ENCODE data around the gene RRAGC.
"Not testable (repeated sequence)": the region's sequence is repeated elsewhere in the genome, so short reads cannot be mapped to it uniquely, and the experiment has no call there.

RRAGC gene

DNA sequence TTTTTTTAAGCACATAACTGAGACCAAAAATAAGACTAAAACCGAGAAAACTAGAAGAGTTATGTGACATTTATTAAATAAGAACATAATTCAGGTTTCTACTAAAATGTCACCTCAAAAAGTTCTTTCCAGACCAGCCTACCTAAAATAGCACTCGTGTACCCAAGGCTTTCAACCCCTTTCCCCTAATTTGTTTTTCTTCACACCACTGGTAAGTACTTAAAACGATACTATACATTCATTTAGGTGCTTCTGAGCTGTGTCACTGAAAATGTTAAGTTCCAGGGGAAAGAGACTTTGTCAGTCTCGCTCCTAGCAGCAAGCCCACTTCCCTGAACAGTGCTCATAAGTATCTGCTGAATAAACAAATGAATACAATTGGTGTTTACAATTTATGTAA lies 6.8 kb downstream of the RRAGC start:
- no peak for DNase-seq

DNA sequence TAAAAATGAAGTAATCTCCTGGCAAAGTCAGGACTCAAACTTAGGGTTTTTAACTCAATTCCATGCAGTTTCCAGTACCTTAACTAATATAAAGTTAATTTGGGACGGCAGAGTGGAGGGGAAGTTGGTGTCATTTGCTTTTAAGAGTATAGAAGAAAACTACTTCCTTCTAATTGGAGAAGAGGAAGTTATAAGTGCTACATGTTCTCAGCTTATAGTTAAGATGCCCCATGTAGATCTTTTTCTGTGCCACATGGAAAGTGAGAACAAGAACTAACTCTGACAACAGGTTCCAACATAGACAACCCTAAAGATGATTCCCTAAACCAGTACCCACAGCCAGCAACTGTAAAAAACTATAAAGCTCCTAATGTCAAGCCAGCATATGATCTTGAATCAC lies 11.5 kb downstream of the RRAGC start:
- no peak for DNase-seq

DNA sequence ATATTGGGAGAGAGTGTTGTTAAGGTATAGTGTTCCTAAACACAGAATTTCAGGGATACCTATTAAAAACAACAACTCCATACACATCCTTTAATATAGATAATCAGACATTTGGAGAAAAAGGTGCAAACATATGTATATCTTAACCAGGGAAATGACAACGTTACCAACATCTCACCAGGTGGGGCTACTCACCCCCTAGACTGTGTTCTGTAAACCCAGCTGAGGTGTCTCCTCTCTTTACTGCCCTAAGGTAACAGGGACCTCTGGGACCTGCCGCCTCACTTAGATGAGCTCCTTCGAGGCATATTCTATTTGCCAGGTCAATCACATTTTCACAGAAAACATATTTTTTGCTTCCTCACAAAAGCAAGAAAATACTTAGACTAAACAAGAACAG lies 13.4 kb downstream of the RRAGC start:
- no peak for DNase-seq

DNA sequence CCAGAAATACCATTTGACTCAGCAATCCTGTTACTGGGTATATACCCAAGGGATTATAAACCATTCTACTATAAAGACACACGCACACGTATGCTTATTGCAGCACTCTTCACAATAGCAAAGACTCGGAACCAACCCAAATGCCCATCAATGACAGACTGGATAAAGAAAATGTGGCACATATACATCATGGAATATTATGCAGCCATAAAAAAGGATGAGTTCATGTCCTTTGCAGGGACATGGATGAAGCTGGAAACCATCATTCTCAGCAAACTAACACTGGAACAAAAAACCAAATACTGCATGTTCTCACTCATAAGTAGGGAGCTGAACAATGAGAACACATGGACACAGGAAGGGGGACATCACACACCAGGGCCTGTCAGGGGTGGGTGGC lies 14.5 kb downstream of the RRAGC start:
- not testable (repeated sequence) for DNase-seq

DNA sequence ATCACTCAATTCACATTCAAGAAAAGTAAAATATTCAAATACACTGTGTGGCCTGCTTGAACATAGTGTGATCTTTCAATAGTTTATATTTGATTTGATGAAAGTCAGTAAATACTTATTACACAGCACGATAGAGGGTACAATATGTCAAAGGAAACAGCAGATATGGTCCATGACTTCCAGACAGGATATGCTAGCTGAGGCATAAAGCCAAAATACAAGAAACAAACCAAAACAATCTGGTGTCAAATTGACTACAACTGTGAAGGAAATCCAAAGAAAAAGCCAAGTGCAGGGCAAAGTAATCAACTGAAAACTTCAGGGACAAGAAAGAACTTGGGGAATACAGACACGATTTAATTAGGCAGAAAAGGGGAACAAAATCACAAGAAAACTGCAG lies 19.3 kb downstream of the RRAGC start:
- no peak for DNase-seq

DNA sequence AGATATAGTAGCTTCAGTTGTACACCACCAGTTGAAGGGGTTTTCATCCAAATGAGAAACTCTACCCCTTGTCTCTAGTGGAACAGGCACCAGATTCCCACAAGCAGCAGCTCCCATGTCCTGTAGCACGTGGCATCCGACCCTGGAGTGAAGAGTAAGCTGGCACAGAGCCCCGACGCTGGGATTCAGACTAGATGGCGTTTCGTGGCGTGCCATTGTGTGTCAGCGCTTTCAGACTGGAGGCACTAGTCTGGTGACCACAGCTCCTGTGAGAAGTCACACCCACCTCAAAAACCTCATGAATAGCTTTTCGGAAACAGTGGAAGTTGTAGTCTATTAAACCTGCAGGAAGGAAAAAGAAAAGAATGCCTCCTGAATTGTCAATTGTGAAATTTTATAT lies 20.2 kb downstream of the RRAGC start:
- DNase-seq, result no peak

DNA sequence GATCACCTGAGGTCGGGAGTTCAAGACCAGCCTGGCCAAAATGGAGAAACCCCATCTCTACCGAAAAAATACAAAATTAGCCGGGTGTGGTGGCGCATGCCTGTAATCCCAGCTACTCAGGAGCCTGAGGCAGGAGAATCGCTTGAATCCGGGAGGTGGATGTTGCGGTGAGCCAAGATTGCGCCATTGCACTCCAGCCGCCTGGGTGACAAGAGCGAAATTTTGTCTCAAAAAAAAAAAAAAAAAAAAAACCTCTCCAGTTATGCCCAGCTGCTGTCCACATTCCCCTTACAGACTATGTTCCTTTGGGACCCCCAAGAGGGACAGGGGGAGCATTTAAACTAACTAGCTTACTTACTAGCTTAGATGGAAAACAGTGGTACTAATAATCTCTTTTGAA lies 23.3 kb downstream of the RRAGC start:
- DNase-seq, result not testable (repeated sequence)

DNA sequence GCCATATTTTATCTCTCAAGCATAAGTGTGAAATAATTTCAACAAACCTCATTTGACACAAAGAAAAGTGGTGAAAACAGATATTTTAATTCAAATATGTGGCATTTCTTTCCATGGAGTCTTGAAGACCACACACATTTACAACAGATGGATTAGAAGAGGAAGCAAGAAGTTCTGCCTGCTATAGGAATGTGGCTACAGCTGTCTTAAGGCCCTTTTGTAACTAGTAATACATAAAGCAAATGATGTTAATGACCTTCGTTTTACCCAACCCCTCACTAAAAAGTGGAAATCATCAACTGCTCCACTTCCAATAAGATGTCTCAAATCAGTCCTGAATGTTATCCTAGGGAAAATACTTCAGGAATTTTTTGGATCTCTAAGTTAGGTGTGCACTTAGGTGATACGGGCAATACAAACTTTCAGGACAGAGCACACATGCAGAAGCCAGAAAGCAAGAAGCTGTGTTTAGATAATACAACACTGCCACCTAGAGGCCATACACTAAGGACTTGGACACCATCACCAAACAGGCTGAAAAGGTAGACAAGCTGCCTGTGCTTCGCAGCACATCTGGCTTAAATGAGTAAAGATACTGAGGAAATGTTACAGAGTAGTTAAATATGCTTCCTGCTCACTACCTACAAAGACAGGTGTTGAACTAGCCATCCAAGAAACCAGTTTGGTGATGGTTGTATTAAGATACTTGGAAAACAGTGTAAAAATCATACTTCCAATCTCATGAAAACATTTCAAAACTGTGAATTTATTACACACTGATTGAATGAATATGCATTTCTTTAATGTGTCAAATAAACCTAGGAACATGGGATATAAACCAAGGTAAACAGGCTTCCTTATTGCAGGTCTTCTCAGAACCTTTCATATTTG lies 24.4 kb downstream of the RRAGC start:
- DNase-seq, result peak; percentile 66

DNA sequence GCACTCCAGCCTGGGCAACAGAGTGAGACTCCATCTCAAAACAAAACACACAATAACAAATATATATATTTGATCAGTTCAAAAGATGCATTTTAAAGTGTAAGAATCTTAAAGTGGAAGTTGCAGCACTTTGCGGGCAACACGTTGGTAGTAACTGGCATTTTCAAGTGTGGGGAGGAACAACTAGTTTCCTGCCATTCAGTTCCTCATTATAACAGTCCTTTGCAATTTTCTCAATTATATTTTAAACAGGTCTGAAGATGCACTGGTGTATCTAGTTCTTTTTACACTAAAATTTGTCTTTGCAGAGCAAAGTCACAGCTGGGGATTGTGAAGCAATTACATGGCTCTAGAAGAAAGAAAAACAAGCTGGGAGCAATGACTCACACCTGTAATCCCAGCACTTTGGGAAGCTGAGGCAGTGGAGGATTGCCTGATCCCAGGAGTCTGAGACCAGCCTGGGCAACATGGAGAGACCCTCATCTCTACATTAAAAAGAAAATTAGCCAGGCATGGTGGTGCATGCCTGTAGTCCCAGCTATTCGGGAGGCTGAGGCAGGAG lies 25.3 kb downstream of the RRAGC start:
- DNase-seq, result no peak

DNA sequence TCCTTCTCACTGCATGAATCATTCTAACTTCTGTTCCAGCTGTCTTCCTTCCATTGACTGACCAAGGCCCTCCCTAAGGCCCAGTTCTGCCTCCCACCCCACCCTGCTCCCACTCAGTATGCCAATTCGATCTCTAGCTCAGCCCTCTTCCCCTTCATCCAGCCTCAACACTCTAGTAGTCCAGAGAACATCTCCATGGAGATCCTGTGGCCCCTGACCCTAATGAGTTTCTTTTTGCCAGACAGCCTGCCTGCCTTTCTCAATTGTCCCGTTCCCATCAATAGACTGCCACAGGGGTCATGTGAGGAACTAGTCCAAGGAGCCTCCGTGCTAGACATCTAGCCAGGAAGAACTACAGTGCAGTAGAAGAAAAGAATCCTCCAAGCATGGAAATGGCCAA lies 26.4 kb downstream of the RRAGC start:
- DNase-seq, result no peak

DNA sequence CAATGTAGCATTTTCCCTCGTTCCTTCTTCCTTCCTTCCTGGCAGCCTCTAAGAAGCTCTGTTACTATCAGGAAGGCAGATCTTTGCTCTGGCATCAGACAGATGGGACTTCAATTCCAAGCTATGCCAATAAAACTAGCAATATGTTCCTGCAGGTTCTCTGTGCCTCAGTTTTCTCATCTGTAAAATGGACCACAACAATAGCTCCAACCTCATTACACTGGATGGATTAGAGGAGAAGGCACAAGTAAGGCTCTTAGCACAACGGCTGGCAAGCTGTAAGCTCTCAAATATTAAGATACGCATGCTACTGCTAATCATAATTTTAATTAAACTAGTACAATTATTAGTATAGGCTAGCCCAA lies 27.2 kb downstream of the RRAGC start:
- no peak for DNase-seq

DNA sequence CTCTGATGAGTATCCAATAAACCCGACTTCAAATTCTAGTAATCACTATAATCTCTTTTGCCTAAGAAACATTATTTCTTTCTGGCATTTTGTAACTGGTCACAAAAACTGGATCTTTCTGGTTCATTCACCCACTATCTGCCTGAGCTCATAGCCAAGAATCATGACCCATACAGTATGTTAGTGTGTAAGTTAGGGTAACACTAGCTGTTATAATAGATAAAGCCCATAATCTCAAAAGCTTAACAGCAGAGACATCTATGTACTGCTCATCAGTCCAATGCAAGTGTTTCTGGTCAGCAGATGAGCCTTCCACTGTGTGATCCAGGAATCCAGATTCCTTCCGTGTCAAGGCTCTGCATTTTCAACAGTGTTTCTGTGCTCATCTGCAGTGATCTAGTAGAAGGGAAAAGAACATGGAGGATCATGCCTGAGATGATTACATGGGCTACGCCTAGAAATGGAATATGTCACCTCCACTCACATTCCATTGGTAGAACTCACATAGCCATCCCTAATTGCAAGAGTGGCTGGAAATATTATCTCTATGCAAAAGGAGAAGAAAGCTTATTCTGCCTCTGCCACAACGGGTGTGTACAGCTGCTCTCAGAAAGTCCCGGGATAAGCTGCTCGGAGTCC lies 27.7 kb downstream of the RRAGC start:
- no peak for DNase-seq

DNA sequence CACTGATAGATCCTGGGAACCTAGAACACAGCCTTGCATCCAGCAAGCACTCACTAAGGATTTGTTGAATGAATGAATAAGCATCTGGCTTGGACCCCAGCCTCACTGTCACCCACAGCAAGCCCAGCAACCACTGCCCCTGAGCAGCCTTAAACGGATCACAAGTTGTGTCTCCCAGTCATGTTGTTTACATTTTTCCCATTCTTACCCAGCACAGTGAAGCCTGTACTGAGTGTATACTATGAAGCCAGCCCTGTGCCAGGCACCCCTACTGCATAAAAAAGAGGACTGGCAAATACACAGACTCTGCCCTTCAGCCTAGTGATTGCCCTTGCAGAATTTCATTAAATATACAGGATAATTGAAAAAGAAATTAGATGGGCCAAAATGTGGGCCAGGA lies 30.2 kb downstream of the RRAGC start:
- no peak for DNase-seq

DNA sequence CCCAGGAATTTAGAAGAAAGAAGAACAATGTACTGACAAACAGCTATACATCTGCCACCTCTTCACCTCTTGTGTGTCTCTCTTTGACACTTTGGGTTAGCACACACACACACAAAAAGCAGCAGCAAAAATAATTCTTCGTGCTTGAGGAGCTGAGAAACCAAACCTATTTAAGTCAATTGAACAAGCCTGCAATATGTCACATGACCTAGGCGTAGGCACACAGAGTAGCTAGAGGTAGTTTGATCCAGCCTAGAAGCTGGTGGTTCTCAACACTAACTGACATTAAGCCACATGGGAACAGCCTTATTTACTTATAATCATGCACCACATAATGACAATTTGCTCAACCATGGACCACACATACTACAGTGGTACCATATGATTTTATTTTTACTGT lies 32.3 kb downstream of the RRAGC start:
- DNase-seq, result no peak

DNA sequence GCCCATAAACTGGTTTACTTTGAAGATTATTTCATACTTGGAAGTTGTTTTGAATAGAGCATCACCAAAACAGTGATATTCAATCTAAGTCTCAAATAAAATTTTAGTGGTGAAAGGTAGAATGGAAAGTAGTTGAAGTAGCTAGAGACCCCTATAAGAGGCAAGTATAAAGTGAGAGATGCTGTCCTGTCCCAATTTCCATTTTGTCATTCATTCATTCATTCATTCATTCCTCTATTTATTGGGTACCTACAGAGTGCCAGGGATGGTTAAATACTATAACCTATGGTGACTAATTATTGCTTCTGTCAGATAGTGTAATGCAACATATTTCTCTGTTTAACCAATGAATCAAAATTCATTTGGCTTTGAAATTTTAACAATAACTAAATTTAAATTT lies 32.7 kb downstream of the RRAGC start:
- no peak for DNase-seq

DNA sequence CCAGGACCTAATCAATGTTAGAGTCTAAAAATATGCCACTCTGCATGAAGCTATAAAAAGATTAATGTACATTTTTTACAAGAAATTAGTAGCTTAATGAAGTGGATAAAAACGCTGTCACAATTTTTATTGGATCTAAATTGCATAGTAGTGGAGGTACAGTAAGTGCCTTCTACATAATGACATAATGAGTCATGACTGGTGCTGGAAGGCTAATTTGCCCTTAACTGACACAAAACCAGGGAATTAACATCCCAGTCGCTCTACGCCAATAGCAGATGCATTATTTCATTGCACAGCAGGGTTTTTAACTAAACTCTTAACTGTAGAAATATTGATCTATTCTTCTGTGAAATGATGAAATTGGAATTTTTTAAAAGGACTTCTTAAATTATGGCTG lies 33.3 kb downstream of the RRAGC start:
- no peak for DNase-seq

DNA sequence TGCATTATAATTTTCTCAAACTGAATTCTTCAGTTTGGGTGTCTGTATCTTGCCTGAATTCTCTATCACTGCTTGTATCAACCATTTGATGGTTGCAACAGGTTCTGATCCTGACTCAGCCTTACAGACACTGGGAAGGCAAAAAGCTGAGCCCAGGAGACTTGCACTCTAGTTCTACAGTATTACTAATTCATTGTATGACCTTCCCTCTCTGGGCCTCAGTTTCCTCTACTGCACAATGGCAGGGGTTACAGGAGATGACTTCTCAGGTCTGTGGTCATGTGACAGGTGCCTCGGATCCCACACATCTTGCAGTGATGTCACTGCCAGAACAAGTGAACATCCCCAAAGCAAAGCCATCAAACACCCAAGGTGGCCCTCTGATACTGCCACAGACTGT lies 38.7 kb downstream of the RRAGC start:
- no peak for DNase-seq

DNA sequence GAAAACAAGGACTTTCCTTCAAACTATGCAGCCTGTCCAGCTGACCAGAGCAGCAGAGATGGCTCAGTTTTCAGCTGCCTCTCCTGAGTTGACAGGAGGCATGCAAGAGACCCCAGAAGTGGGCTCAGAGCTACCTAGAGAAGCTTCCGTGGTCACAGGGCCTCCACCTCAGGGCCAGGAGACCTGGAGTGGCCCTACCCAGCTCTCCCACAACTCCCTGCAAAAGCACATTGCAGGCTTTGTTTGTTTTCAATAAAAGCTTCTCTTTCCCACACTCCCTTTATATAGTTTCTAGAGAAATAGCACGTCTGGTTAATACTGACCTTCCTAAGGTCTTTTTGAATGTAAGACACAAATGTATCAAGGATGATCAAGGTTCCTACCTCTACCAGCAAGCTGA lies 40.1 kb downstream of the RRAGC start:
- DNase-seq, result no peak

DNA sequence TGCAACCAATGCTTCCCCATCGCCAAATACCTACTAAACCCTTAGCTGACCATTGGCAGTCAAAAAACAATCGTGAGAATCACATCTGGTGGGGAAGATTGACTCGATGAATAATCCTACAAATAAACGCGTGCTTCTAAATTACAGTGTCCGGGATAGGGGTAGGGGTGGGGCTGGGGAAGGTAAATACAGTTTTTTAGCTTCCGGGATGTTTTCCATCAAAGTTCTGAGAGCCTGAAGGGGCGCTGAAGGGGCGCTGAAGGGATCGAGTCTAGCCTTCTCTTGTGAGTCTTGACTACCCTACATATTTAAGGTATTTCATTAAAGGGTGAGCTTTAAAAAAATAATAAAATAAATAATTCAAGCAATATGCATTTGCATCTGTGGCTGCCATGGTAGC lies 40.5 kb downstream of the RRAGC start:
- no peak for DNase-seq

DNA sequence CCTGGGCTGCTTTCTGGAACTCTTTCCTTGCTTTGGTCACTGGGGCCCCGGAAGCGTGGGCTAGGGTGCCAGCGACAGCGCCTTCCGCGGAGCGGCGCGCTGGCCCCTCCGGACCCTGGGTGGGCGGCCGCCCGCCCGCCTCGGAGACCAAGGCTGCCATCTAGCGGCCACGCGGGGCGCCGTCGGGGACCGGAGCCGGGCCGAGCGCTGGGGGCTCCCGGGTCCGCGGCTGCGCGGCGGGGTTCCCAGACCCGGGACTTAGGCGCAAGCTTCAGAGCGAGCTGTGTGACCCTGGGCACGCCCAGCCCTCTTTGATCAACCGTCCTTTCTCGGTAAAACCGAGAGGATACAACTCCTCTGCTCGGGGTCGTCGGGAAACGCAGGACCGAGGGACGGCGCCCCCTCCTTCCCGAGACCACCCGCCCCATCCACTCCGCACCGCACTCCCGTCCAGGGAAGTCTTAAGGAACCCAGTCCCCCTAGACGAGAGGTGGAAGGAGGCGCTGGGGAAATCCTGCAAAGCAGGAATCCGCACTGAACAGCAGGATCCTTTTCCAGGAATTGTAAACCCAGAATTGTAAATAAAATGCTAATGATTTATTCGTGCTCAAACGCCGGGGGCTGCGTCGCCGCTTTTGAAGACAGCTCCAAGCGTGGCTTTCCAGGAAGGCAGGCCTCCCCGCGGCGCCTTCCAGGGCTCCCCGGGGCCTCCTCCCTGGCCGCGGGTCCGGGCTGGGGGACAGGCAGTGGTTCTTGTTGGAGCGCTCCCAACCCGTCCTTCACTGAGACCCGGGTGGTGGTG lies 41.2 kb downstream of the RRAGC start:
- DNase-seq, result no peak

DNA sequence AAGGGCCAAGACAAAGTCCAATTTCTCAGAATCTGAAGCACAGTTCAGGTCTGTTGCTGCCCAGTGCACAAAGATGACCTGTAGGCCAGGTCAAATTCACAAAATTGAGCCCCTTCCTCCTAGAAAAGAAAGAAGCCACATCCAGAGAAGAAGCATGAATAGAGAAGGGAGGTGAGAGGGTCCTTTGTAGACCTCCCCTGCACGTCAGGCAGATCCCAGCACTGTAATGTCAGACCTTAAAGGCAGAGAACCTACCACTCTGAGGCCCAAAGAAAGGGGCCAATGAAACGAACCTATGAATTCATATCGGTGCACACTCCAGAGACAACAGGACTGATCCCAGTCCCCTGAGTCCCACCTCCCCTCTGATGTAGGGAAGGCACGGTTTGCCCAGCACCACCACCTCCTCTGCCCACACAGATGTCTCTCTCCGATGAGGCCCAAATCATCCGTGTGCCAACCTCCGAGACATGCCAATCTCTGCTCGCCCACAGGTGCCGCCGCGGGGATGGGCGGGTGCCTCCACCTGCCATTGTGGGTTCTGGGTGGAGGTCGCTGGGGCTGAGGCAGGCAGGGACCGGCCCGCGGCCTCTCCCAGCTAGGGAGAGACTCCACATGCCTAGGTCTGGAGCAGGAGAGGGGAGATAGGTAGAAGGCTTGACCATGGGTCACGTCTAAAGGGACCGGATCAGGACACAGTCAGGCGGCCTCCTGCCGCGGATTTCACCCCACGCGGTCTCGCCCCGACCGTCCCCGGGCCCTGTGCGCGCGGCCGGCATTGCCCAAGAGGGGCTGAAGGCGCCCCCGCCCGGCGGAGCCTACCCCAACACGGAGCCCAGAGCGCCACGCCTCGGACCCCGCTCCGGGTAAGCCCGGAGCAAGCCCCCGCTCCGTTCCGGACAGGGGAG lies 42.1 kb downstream of the RRAGC start:
- no peak for DNase-seq

DNA sequence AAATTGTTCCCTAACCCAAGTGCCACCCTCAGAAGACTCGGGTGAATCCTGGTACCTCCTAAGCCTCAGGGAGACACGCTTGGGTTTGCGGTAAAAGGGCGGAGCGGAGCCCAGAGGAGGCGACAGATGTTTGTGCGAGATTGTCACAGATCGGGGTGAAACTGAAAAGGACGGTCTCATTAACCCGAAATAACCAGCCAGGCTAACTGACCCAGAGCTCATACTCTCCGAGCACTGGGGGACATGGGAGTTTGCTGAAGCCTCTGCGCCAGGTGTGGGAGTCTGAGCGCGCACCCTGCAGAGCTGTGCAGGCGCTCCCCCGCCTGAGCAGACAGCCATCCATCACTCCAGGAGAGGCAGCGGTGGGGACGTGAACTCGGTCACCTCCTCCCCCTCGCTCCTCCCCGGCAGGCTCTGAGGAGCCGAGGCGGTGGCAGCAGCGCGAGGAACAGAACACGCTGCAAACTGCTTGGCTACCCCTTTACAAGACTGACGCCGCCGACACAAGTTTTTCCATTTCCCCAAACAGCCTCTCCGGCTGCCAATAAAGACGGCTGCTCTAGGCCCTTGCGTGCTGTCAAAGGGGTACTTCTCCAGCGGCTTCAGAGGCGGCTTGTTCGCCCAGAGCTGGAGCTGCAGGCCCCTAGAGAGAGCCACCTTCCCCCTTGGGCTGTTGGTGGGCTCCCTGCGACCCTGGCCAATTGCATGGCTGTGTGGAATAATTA lies 43.5 kb downstream of the RRAGC start:
- DNase-seq, result peak; percentile 27
